NCI-H187 treated with DMSO at 0.1 percent for 48 hours (cell line): ENCODE data around the gene EGFL7.

ENCODE experiments used
- DNase-seq: peaks from one replicate; lab custom pipeline; 2025; lab: John Stamatoyannopoulos, UW

Gene EGFL7

GRCh38 chr9:136644343-136644592 is 18.4 kb upstream of the EGFL7 start:
- DNase-seq = no peak

DNA sequence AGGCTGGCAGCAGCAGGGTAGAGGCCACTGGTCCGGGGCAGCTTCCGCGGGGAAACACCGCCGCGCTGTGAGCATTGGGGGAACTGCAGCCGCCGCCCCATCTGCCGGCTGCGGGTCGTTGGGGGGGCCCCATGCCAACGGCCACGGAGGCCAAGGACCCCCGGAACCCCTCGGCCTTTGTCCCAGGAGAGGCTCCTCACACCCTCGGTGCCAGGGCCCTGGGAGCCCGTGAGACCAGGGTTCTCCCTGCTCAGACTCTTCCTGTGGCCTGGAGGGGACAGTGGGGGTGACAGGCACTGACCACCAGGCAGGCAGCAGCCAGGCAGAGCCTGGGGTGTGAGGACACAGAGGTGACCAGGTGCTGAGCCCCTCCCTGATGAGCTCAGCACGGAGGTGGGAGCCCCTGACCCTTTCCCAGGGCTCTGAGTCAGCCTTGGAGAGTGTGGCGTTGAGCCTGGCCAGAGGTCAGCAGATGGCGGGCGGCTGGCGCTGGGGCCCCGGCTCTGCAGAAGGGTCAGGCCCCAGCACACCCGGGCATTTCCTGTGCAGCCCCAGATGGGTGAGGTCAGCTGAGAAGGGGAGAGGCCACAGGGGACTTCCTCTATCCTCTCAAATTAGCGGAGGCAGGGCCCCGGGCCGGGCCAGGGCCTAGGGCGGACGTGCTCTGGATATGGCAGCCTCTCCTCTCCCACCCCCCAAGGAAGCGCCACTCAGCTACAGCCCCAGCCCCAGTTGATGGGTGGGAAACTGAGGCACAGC is 17.9 kb upstream of the EGFL7 start:
- DNase-seq = no peak

DNA sequence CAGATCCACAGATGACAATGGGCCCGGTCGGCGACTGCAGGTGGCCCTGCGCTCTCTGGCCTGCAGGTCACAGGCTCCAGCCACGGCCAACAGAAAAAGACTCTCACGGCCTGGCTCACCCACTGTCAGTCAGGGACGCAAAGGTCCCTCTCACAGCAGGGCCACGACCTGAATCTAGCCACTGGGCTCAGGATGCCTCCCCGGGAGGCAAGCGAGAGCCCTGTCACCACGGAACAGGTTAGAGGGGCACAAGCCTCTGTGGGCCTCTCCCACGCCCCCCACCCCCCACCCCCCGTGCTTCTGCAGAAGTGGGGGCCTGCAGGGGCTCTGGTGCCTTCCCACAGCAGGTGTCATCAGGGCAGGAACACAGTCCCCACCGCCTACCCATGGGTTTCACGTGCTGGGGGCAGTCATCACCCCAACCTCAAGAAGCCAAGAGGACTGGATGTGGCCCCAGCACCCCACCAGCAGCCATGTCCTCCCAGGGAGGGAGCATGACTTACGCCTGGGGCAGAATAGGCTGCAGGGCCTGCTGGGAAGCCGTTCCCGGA is 17.3 kb upstream of the EGFL7 start:
- DNase-seq = no peak

GRCh38 chr9:136645903-136646754 is 16.6 kb upstream of the EGFL7 start:
- DNase-seq = no peak

DNA sequence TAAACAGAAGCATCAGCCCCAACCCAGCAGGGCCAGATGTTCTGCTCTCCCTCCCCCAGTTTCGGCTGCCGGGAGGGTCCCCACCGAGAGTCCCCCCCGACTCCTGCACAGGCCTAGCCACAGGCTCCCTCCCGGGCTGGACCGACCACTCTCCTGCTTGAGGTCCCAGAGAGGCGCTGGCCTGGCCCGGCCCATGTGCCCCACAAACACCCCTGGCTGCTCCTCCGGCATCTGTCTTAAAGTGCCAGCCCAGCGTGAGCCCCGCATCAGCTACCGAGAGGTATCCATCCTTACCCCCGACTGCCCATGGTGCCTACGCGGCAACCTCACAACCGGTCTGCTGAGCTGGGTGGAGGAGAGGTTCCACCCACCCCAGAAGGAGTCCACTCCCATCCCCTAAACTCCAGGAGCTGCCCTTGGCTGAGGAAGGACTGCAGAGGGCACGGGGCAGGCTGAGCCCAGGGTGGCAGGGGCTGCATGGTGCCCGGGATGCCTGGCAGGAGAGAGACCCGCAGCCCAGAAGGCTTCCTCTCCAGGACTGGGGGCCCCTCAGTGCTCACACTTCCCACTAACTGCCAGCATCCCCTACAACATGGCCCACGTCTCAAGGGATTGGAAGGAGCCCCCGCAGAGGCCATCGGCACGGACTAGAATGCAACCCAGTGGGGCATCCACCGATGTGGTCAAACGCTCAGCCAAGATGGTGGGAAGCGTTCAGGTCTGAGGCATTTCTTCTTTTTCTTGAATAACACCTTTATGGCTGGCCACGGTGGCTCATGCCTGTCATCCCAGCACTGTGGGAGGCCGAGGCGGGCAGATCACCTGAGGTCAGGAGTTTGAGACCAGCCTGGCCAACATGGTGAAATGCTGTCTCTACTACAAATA is 15.6 kb upstream of the EGFL7 start:
- no peak for DNase-seq

DNA sequence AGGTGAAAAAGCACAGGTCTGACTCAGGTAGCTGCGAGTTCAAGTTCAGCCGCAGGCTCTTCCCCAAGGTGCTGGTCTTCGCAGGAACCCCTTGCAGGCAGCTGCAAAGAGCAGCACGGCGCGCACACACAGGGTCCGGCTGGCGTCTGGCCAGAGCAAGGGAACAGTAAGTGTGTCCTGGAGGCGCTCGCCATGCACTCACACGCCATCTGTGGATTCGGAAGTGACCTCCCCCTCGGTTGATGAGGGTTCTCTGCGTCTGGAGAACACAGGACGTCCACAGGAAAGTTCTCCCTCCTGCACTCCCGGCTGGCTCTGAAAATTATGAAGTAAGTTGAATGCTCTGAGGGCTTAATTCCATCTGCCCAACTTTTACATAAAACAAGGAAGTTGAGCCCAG is 14.0 kb upstream of the EGFL7 start:
- DNase-seq = no peak

GRCh38 chr9:136650021-136650420 is 12.7 kb upstream of the EGFL7 start:
- no peak for DNase-seq

GRCh38 chr9:136650648-136651047 is 12.1 kb upstream of the EGFL7 start:
- DNase-seq = no peak

DNA sequence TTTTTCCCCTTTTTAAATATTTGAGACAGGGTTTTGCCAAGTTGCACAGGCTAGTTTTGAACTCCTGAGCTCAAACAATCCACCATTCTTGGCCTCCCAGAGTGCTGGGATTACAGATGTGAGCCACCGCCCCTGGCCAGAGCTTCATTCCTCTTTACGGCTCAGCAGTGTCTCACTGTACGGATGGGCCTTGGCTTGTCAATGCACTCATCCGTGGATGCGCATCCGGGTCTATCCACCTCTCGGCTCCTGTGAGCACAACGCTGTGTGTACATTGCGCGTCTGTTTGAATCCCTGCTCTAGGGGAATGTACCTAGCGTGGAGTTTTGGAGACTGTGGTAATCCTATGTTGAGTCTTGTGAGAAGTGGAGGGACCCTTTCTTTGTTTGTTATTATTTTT is 10.9 kb upstream of the EGFL7 start:
- DNase-seq = no peak

GRCh38 chr9:136653323-136654079 is 9.2 kb upstream of the EGFL7 start:
- no peak for DNase-seq

DNA sequence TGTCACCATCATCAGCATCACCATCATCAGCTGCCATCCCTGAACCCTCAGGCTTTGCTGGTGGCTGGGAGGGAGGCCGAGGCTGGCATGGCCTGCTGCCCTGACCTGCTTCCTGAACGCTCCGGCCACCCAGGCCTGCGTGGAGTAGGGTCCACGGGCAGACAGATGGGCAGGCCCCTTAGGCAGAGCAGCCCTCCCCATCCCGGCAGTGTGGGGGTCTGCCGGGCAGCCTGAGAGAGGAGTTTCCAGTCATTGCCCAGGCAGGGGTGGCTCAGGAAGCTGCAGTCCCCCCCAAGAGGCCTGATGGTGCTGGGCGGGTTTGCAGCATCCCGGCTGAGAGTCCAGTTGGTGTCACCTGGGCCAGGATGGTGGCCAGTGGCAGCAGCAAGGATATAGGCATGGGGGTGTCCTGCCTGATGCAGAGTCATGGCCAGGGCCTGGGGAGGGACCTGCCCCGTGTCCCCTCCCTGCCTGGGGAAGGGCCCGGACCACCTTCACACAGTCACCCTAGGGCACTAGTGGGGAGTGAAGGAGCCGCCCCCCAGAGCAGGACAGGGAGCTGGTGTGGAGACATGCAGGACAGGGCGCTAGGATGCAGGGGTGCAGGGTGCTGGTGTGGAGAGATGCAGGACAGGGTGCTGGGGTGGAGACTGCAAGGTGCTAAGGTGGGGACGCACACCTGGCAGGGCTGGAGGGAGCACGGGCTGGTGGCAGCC is 7.7 kb upstream of the EGFL7 start:
- DNase-seq = no peak

DNA sequence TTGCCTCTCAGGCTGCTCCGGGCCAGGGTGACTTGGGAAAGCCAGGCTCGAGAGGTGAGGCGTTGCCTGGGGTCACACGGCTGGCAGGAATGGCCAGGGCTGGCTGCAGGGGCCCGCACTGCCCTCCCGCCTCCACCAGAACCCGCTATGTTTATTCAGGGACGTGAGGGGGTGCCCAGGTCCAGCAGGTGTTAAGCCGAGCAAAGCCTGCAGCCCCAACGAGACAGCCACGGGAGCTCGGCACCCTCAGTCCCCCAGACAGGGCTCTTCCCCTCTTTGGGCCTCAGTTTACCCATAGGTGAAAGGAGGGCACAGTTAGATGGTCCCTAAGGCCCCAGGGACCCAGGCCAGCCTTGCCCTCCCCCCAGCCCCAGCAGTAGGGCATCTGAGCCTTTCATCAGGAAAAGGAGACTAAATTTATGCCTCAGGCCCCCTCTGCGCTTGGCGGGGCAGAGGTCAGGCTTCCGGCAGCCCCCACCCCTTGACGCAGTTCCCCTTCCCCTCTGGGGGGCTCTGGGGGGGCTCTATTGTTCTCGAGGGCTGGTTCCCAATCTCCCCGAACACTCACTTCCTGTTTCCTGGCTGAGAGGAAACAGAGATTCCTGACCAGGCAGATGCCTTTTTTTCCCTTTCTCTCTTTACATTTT is 7.1 kb upstream of the EGFL7 start:
- no peak for DNase-seq

- DNase-seq = no peak
Observed at GRCh38 chr9:136656183-136656738, 6.5 kb upstream of the EGFL7 start.

GRCh38 chr9:136656795-136657611 is 5.7 kb upstream of the EGFL7 start:
- DNase-seq = no peak

GRCh38 chr9:136657974-136658848 is 4.5 kb upstream of the EGFL7 start:
- no peak for DNase-seq

GRCh38 chr9:136658849-136659535 is 3.7 kb upstream of the EGFL7 start:
- DNase-seq = no peak
